A673 (cell line): ENCODE measurements around the gene TLX3. TPM values are rescaled to one million over a fixed set of nuclear protein-coding genes. Genes with fewer than 3 reads are reported as not detected.

Experiments used
- BruUV-seq: library from RNA; stranded (reverse); fragments of 400-500 nt; replicated peaks from 2 replicates; lab custom pipeline; 2021; lab: Mats Ljungman, UMichigan
- CTCF ChIA-PET: fragments of 300-600 bp; sonication (Branson Sonifier 250); formaldehyde crosslinking; loops from one replicate; lab custom pipeline; 2022; ENCODE audit warnings: antibody characterized with exemption; lab: Charles Lee
- POLR2A ChIA-PET: fragments of 300-600 bp; sonication (Branson Sonifier 250); formaldehyde crosslinking; loops from one replicate; lab custom pipeline; 2022; ENCODE audit warnings: antibody characterized with exemption; ENCODE audit not compliant: low non-redundant PET; lab: Charles Lee
- DNase-seq: peaks from one replicate; pipeline ENCODE4 v3.0.0-alpha.2; 2015; ENCODE audit warnings: low spot score
- H3K27ac ChIP-seq: fragments of 200-600 bp; sonication (generic); 2 replicates; pipeline ENCODE4 v1.5.1; 2016; ENCODE audit warnings: mixed run types, low read depth, mild to moderate bottlenecking, mixed read lengths, antibody characterized with exemption, low read length; ENCODE audit not compliant: poor library complexity, severe bottlenecking
- H3K27me3 ChIP-seq: fragments of 200-600 bp; sonication (generic); replicated peaks from 2 replicates; pipeline ENCODE4 v1.6.1; 2017; ENCODE audit warnings: mixed run types, low read depth, mild to moderate bottlenecking, mixed read lengths, antibody characterized with exemption, low read length; ENCODE audit not compliant: insufficient read depth, poor library complexity
- H3K36me3 ChIP-seq: fragments of 200-600 bp; sonication (generic); 2 replicates; pipeline ENCODE4 v1.6.1; 2016; ENCODE audit warnings: mixed run types, mild to moderate bottlenecking, mixed read lengths, antibody characterized with exemption, low read length; ENCODE audit not compliant: insufficient read depth, poor library complexity, severe bottlenecking
- H3K4me1 ChIP-seq: fragments of 200-600 bp; sonication (generic); 2 replicates; pipeline ENCODE4 v1.6.1; 2017; ENCODE audit warnings: mixed run types, mild to moderate bottlenecking, mixed read lengths, antibody characterized with exemption, low read length; ENCODE audit not compliant: insufficient read depth, poor library complexity, severe bottlenecking
- H3K4me3 ChIP-seq: fragments of 200-600 bp; sonication (generic); 2 replicates; pipeline ENCODE4 v1.5.1; 2016; ENCODE audit warnings: low read depth, mixed run types, mild to moderate bottlenecking, mixed read lengths, low read length; ENCODE audit not compliant: poor library complexity, severe bottlenecking
- H3K9me3 ChIP-seq: fragments of 200-600 bp; sonication (generic); 2 replicates; pipeline ENCODE4 v1.6.1; 2016; ENCODE audit warnings: mixed run types, low read depth, mild to moderate bottlenecking, mixed read lengths, antibody characterized with exemption, low read length; ENCODE audit not compliant: poor library complexity, severe bottlenecking
- CTCF ChIP-seq: fragments of 300-800, 200-600 bp; sonication (generic); conservative IDR thresholded peaks from 2 replicates; pipeline ENCODE4 v1.5.1; 2017; ENCODE audit warnings: low read depth, mild to moderate bottlenecking, antibody characterized with exemption, low read length, moderate library complexity, mixed read lengths
- EZH2 ChIP-seq: fragments of 200-600 bp; sonication (generic); IDR thresholded peaks from 2 replicates; pipeline ENCODE4 v1.6.1; 2017; ENCODE audit warnings: borderline replicate concordance, low read depth, mild to moderate bottlenecking, mixed read lengths, antibody characterized with exemption, low read length; ENCODE audit not compliant: poor library complexity, severe bottlenecking
- intact Hi-C: fragments of 100-400 bp; cut with micrococcal nuclease; formaldehyde crosslinking; loops from one replicate; pipeline ENCODE4 v1.10.0; 2022; ENCODE audit not compliant: unreplicated experiment
- total RNA-seq: library from RNA; stranded (reverse); gene quantifications from 2 replicates; pipeline ENCODE4 v1.2.3, GENCODE V29; 2021

TLX3 gene
- total RNA-seq, 1 experiment from 2014 or later = not detected

- no peak for DNase-seq
- ChIA-PET CTCF (no interaction called here), POLR2A (no interaction called here)
- H3K4me1 ChIP-seq = no peaks in the 10 kb centered on the region
- no peaks in the 10 kb centered on the region for H3K36me3 ChIP-seq
- no peak overlapping the region for H3K27ac ChIP-seq
- intact Hi-C loops = no loop called here
- TF ChIP-seq CTCF = no peak
- no peak for TF ChIP-seq EZH2
- no TSS peak for BruUV-seq
- no peak overlapping the region for H3K4me3 ChIP-seq
- H3K27me3 ChIP-seq = peaks cover 100% of the 10 kb centered on the region
- H3K9me3 ChIP-seq = no peaks in the 10 kb centered on the region
These were observed 1.3 kb downstream of the TLX3 start for GRCh38 chr5:171310212-171310818.

- CTCF ChIA-PET = interaction anchor here (0.6 kb wide), 1 partner anchor 1759 kb away, joined by 3 read pairs; no protein-coding TSS in a partner anchor
- Histone ChIP-seq H3K4me1 (no peaks in the 10 kb centered on the region), H3K27me3 (peaks cover 100% of the 10 kb centered on the region), H3K36me3 (no peaks in the 10 kb centered on the region), H3K27ac (no peak overlapping the region), H3K9me3 (no peaks in the 10 kb centered on the region), H3K4me3 (no peak overlapping the region)
- intact Hi-C loops = no loop called here
- DNase-seq = no peak
- POLR2A ChIA-PET = no interaction called here
- BruUV-seq = no TSS peak
- TF ChIP-seq EZH2 = peak; percentile 81
- TF ChIP-seq CTCF = no peak
These were observed 1.8 kb downstream of the TLX3 start for GRCh38 chr5:171310819-171311321.

GRCh38 chr5:171311322-171312077 lies 2.5 kb downstream of the TLX3 start:
- peak; percentile 29 for DNase-seq
- intact Hi-C loops = no loop called here
- peak; percentile 26 for TF ChIP-seq EZH2
- TF ChIP-seq CTCF = no peak
- Histone ChIP-seq H3K27me3 (peaks cover 100% of the 10 kb centered on the region), H3K36me3 (no peaks in the 10 kb centered on the region), H3K4me3 (no peak overlapping the region), H3K27ac (no peak overlapping the region), H3K4me1 (no peaks in the 10 kb centered on the region), H3K9me3 (no peaks in the 10 kb centered on the region)
- no TSS peak for BruUV-seq
- ChIA-PET CTCF (interaction anchor here (0.6 kb wide), 1 partner anchor 1759 kb away, joined by 3 read pairs; no protein-coding TSS in a partner anchor), POLR2A (no interaction called here)
